ENCODE data around the gene IPO13.

Gene IPO13

DNA sequence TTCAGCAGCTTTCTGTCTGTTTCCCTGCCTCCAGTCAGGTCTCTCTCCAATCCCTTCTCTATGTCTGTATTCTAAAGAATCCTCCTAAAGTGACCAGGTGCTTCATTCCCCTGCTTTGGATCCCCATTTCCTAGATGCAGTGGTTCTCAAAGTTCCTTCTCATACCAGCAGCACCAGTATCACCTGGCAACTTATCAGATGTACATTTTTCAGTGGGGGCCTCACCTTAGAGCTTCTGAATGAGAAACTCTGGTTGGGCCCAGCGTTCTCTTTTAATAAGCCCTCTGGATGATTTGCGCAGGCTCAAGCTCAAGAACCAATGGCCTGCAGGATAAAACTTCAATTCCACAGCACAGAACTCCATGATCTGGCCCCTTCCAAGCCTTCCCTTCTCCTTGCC lies 38.5 kb upstream of the IPO13 start:
- H3K4me3 ChIP-seq (ENCODE audit: low read depth, low read length), result no peak overlapping the region
- no peak for DNase-seq (ENCODE audit: low read depth)

DNA sequence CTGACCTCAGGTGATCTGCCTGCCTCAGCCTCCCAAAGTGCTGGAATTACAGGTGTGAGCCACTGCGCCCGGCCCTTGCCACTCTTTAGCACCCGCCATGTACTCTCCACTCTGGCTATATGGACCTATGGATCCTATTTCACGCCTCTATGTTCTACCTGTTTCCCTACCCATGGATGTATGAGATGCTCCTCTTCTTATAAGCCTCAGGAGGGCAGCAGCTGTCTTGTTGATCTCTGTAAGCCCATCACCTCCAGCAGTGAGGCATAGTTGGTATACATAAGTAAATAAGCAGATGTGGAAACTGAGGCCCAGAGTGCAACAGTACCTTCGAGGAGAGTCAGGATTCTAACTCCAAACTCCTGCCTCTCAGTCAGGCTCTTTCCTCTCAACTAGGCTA lies 37.9 kb upstream of the IPO13 start:
- no peak overlapping the region for H3K4me3 ChIP-seq (ENCODE audit: low read depth, low read length)
- no peak for TF ChIP-seq CTCF (IDR thresholded peaks at IDR 0.05; ENCODE audit: insufficient read depth, low read depth, low read length, missing control alignments)
- no peak for DNase-seq (ENCODE audit: low read depth)

More for the DNA sequence above, 38.5 kb upstream of the IPO13 start:
- TF ChIP-seq CTCF (IDR thresholded peaks at IDR 0.05; ENCODE audit: insufficient read depth, low read depth, low read length, missing control alignments), result no peak

- TF ChIP-seq CTCF (IDR thresholded peaks at IDR 0.05; ENCODE audit: insufficient read depth, low read depth, low read length, missing control alignments), result no peak
- no peak overlapping the region for H3K4me3 ChIP-seq (ENCODE audit: low read depth, low read length)
- no peak for DNase-seq (ENCODE audit: low read depth)
Measured at GRCh38 chr1:43910343-43910742, 36.4 kb upstream of the IPO13 start.

DNA sequence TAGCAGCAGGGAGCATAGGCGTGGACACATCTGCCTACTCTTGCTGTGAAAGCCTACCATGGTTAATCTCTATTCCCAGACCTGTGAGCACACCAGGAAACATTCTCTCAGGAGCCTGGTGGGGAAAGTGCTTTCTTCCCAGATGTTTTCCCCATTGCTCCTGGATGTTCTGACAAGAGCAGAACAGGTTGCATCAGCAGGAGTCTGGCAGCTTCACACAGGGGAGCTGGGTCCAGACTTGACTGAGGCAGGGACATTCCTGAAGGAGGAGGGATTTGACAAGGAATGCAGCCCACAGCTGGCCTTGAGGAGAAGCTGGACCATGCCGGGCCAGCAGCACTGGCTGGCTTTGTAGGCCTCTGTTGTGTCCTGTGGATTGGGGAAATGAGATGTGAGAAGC lies 34.1 kb upstream of the IPO13 start:
- no peak for TF ChIP-seq CTCF (IDR thresholded peaks at IDR 0.05; ENCODE audit: insufficient read depth, low read depth, low read length, missing control alignments)
- H3K4me3 ChIP-seq (ENCODE audit: low read depth, low read length), result no peak overlapping the region
- no peak for DNase-seq (ENCODE audit: low read depth)

- no peak for DNase-seq (ENCODE audit: low read depth)
- H3K4me3 ChIP-seq (ENCODE audit: low read depth, low read length), result no peak overlapping the region
- no peak for TF ChIP-seq CTCF (IDR thresholded peaks at IDR 0.05; ENCODE audit: insufficient read depth, low read depth, low read length, missing control alignments)
Measured at GRCh38 chr1:43913051-43913501, 33.7 kb upstream of the IPO13 start.

DNA sequence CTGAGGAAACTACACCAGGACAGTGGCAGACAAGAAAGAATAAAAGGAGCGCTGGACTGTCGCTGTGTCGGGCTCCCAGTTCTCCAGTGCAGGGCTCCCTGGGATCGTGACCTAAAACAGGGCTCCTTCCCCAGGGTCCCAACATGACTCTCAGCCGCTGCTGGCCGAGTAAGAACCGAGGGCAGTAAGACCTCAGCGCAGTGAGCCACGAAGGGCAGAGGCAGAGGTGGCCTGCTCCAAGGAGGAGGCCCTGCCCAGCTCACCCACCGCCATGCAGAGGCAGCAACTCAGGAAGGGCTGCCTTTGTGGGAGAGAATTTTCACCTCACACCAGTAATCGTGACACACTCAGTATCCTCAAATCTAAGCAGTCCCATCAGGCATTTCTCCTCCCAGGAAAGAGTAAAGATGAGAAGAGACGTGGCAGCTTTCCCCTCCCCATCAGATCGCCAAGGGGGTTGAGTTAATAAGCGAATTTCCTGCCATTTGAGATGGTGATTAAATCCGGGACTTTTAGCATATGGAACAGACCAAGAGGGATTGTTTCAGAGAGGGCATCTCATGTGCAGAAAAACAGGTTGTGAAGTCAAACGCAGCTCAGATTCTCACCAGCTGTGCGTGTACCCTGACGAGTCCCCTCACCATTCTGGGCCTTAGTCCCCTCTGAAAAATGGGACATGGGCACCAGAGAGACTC lies 32.9 kb upstream of the IPO13 start:
- no peak for TF ChIP-seq CTCF (IDR thresholded peaks at IDR 0.05; ENCODE audit: insufficient read depth, low read depth, low read length, missing control alignments)
- no peak overlapping the region for H3K4me3 ChIP-seq (ENCODE audit: low read depth, low read length)
- DNase-seq (ENCODE audit: low read depth), result no peak
